Ishikawa (cell line): Measurements from ENCODE around the gene CEMIP.

Source experiments
- EP300 ChIP-seq: IDR thresholded peaks from 2 replicates; pipeline ENCODE4 v1.6.1; 2012; ENCODE audit warnings: borderline replicate concordance
- FOXM1 ChIP-seq: IDR thresholded peaks from 2 replicates; pipeline ENCODE4 v1.6.1; 2012; ENCODE audit warnings: low read depth, borderline replicate concordance
- YY1 ChIP-seq: IDR thresholded peaks from 2 replicates; pipeline ENCODE4 v1.6.1; 2012; ENCODE audit warnings: low read depth
- TF ChIP-seq, protein P1 (sequence below): IDR thresholded peaks from 2 replicates; pipeline ENCODE4 v1.6.1; 2012

DNA sequence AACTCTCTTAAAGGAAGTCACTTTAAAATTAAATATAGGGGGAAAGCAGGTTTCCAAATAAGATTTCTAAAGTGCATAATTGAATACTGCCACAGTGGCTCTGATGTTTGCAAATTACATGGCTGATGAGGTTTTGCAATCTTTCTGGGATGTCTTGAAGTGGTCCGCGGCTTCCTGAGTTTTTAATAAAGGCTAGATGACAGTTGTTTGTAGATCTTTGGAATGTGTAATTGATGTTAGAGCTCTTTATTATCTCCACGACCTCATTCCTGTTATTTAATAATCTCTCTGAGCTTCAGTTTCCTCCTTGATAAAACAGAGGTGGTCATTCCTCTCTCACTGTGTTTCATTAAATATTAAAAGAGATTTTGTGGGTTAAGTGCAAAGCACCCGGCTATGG lies 27.0 kb upstream of the CEMIP start:
- TF ChIP-seq EP300 (no peak), FOXM1 (no peak), YY1 (no peak)
- TF ChIP-seq, protein P1, sequence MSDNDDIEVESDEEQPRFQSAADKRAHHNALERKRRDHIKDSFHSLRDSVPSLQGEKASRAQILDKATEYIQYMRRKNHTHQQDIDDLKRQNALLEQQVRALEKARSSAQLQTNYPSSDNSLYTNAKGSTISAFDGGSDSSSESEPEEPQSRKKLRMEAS = no peak
